PFSK-1 (cell line): Measurements from ENCODE around the gene TEX14.

Experiments
- FOXP2 ChIP-seq: optimal IDR thresholded peaks from 2 replicates; pipeline ENCODE3; 2011; ENCODE audit warnings: borderline replicate concordance, control low read depth, inconsistent platforms; ENCODE audit not compliant: insufficient read depth; ENCODE audit errors: extremely low read length, extremely low read depth
- POLR2AphosphoS5 ChIP-seq: IDR thresholded peaks from 2 replicates; pipeline ENCODE4 v1.6.1; 2012; ENCODE audit warnings: low read depth, mild to moderate bottlenecking, control low read depth, low read length, moderate library complexity
- REST ChIP-seq, 2 experiments: IDR thresholded peaks; 2 replicates each; pipeline versions ENCODE4 v1.6.1 to v1.8.0; 2011 to 2012; ENCODE audit warnings: low read depth in 2 of 2, low read length in 2 of 2, control low read depth in 1 of 2, inconsistent platforms in 1 of 2, mild to moderate bottlenecking in 1 of 2, moderate library complexity in 1 of 2; ENCODE audit not compliant: insufficient read depth in 1 of 2
- SIN3A ChIP-seq: IDR thresholded peaks from 2 replicates; pipeline ENCODE4 v1.6.1; 2012; ENCODE audit warnings: mild to moderate bottlenecking, low read length, moderate library complexity, borderline replicate concordance; ENCODE audit not compliant: insufficient read depth
- TAF1 ChIP-seq: IDR thresholded peaks from 2 replicates; pipeline ENCODE4 v1.6.1; 2012; ENCODE audit warnings: low read length, control low read depth, borderline replicate concordance; ENCODE audit not compliant: insufficient read depth

DNA sequence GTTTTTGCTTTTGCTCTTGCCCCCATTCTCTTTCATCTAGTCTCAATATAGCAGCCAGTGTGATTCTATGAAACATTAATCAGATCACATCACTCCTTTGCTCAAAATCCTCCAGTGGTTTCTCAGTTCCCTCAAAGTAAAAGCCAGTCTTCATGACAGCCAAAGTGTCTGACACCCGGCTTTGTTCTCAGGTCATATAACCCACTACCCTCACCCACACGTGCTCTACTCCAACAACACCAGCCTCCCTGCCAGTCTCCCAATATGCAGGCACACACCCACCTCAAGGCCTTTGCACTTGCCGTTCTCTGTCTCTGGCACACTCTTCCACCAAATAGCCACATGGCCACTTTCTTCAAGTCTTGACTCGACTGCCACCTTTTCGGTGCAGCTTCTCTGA lies 181.8 kb downstream of the TEX14 start:
- TF ChIP-seq POLR2AphosphoS5 = no peak
- no peak for TF ChIP-seq REST (IDR thresholded peaks at IDR 0.05; ENCODE audit: insufficient read depth in 1 of 2, low read depth in 2 of 2, low read length in 2 of 2)
- TF ChIP-seq TAF1 = no peak
- TF ChIP-seq FOXP2 = no peak
- TF ChIP-seq SIN3A = no peak
